ENCODE results near the gene KAT7.

- TF ChIP-seq EZH2 (IDR thresholded peaks at IDR 0.05; ENCODE audit: insufficient read depth, poor library complexity, severe bottlenecking) = no peak
- no peak for TF ChIP-seq EZH2phosphoT487 (IDR thresholded peaks at IDR 0.05; ENCODE audit: insufficient read depth, low read depth)
Measured at GRCh38 chr17:49749730-49750129, 38.8 kb upstream of the KAT7 start.
